Endodermal cell (in vitro differentiated cells): ENCODE measurements around the gene CLEC6A. TPM values are rescaled to one million over a fixed set of nuclear protein-coding genes. Genes with fewer than 3 reads are reported as not detected.

Experiments used
- DNase-seq: peaks from one replicate; pipeline ENCODE4 v3.0.0-alpha.2; 2017
- H3K27ac ChIP-seq: 2 replicates; pipeline ENCODE4 v1.5.1; 2013; ENCODE audit warnings: mild to moderate bottlenecking, low read depth, low read length, moderate library complexity
- H3K27me3 ChIP-seq: 2 replicates; pipeline ENCODE4 v1.6.1; 2013; ENCODE audit warnings: mild to moderate bottlenecking, low read length, moderate library complexity; ENCODE audit not compliant: insufficient read depth, control insufficient read depth, poor library complexity, severe bottlenecking
- H3K36me3 ChIP-seq: 2 replicates; pipeline ENCODE4 v1.7.0; 2013; ENCODE audit warnings: mild to moderate bottlenecking, low read length, moderate library complexity; ENCODE audit not compliant: control insufficient read depth, insufficient read depth
- H3K4me1 ChIP-seq: one replicate; pipeline ENCODE4 v1.7.0; 2013; ENCODE audit warnings: low read length; ENCODE audit not compliant: control insufficient read depth, insufficient read depth
- H3K4me3 ChIP-seq: 2 replicates; pipeline ENCODE4 v1.5.1; 2013; ENCODE audit warnings: mild to moderate bottlenecking, low read length, moderate library complexity
- H3K9ac ChIP-seq: 2 replicates; pipeline ENCODE4 v1.6.1; 2013; ENCODE audit warnings: mild to moderate bottlenecking, low read length, moderate library complexity; ENCODE audit not compliant: poor library complexity, severe bottlenecking; ENCODE audit errors: extremely low read depth
- H3K9me3 ChIP-seq: 2 replicates; pipeline ENCODE4 v1.6.1; 2013; ENCODE audit warnings: mild to moderate bottlenecking, low read length, moderate library complexity; ENCODE audit not compliant: control insufficient read depth
- H3K27ac Mint-ChIP-seq: 2 replicates; pipeline ENCODE4 v1.8.0; 2020; ENCODE audit warnings: mixed read lengths
- H3K27me3 Mint-ChIP-seq: 2 replicates; pipeline ENCODE4 v1.8.0; 2021; ENCODE audit warnings: mild to moderate bottlenecking, mixed read lengths; ENCODE audit not compliant: insufficient read depth
- H3K36me3 Mint-ChIP-seq: 2 replicates; pipeline ENCODE4 v1.8.0; 2020; ENCODE audit warnings: low read depth, mixed read lengths
- H3K4me1 Mint-ChIP-seq: 2 replicates; pipeline ENCODE4 v1.8.0; 2020; ENCODE audit warnings: mixed read lengths
- H3K4me3 Mint-ChIP-seq: 2 replicates; pipeline ENCODE4 v1.8.0; 2020; ENCODE audit warnings: mild to moderate bottlenecking, moderate library complexity, mixed read lengths
- H3K9me3 Mint-ChIP-seq: 2 replicates; pipeline ENCODE4 v1.8.0; 2020; ENCODE audit warnings: mild to moderate bottlenecking, mixed read lengths
- CTCF ChIP-seq: fragments of 200-600 bp; sonication (generic); conservative IDR thresholded peaks from 2 replicates; pipeline ENCODE4 v1.5.0; 2021; ENCODE audit warnings: antibody characterized with exemption, mild to moderate bottlenecking
- WGBS, 2 experiments: methylation state at CpG; one replicate each; pipeline versions ENCODE4 v1.1.5 to v1.1.7; 2013; ENCODE audit warnings: missing lambda C conversion rate in 2 of 2, mixed read lengths in 1 of 2; ENCODE audit not compliant: insufficient coverage in 1 of 2, insufficient read length in 1 of 2; 5-methylcytosine and 5-hydroxymethylcytosine counted together
- total RNA-seq, 2 donors: library from RNA; stranded (reverse); fragmentation: NEBNext Ultra II Directional in 1 of 2; extraction: Animal tissue kit (Norgen Biotek cat#: 25700) in 1 of 2; gene quantifications; 2 replicates in 1 of 2; 3 replicates in 1 of 2; pipeline ENCODE4 v1.2.1, GENCODE V29; 2021

The CLEC6A gene
- total RNA-seq, 2 donors from 2014 or later: 0.20 TPM; not detected in 1

GRCh38 chr12:8452036-8452435 is 3.7 kb upstream of the CLEC6A start:
- no peaks in the 10 kb centered on the region for H3K9me3 Mint-ChIP-seq
- no peaks in the 10 kb centered on the region for H3K36me3 Mint-ChIP-seq
- H3K4me3 Mint-ChIP-seq: no peak overlapping the region
- no peak overlapping the region for H3K27ac Mint-ChIP-seq
- H3K27me3 Mint-ChIP-seq: no peaks in the 10 kb centered on the region
- H3K9ac ChIP-seq: no peak overlapping the region
- H3K4me1 Mint-ChIP-seq: peaks cover 19% of the 10 kb centered on the region
- DNase-seq: no peak
- H3K9me3 ChIP-seq: no peaks in the 10 kb centered on the region
- TF ChIP-seq CTCF: no peak
- 98 to 100% methylated on average over 1 to 12 of the region's 12 CpGs for WGBS, 2 experiments
- H3K27ac ChIP-seq: no peak overlapping the region
- H3K36me3 ChIP-seq: no peaks in the 10 kb centered on the region
- no peak overlapping the region for H3K4me3 ChIP-seq
- no peaks in the 10 kb centered on the region for H3K27me3 ChIP-seq
- H3K4me1 ChIP-seq: no peaks in the 10 kb centered on the region

GRCh38 chr12:8453021-8453513 is 2.7 kb upstream of the CLEC6A start:
- H3K9me3 Mint-ChIP-seq: no peaks in the 10 kb centered on the region
- no peak for TF ChIP-seq CTCF
- no peak overlapping the region for H3K27ac Mint-ChIP-seq
- no peaks in the 10 kb centered on the region for H3K27me3 Mint-ChIP-seq
- no peak overlapping the region for H3K27ac ChIP-seq
- DNase-seq: peak; percentile 64
- no peaks in the 10 kb centered on the region for H3K27me3 ChIP-seq
- no peaks in the 10 kb centered on the region for H3K36me3 Mint-ChIP-seq
- H3K4me1 Mint-ChIP-seq: peaks cover 24% of the 10 kb centered on the region
- no peak overlapping the region for H3K9ac ChIP-seq
- 62 to 91% methylated on average over 1 to 4 of the region's 4 CpGs for WGBS, 2 experiments
- H3K9me3 ChIP-seq: no peaks in the 10 kb centered on the region
- no peaks in the 10 kb centered on the region for H3K4me1 ChIP-seq
- H3K36me3 ChIP-seq: no peaks in the 10 kb centered on the region
- no peak overlapping the region for H3K4me3 ChIP-seq
- no peak overlapping the region for H3K4me3 Mint-ChIP-seq

GRCh38 chr12:8453796-8454195 is 2.0 kb upstream of the CLEC6A start:
- Histone ChIP-seq H3K36me3 (no peaks in the 10 kb centered on the region), H3K4me1 (no peaks in the 10 kb centered on the region), H3K9ac (no peak overlapping the region), H3K9me3 (no peaks in the 10 kb centered on the region), H3K27ac (no peak overlapping the region), H3K4me3 (no peak overlapping the region), H3K27me3 (no peaks in the 10 kb centered on the region)
- H3K9me3 Mint-ChIP-seq: no peaks in the 10 kb centered on the region
- peak overlapping the region; percentile 71 for H3K27ac Mint-ChIP-seq
- DNase-seq: no peak
- peaks cover 25% of the 10 kb centered on the region for H3K4me1 Mint-ChIP-seq
- no peaks in the 10 kb centered on the region for H3K36me3 Mint-ChIP-seq
- no peak overlapping the region for H3K4me3 Mint-ChIP-seq
- H3K27me3 Mint-ChIP-seq: no peaks in the 10 kb centered on the region
- 58 to 67% methylated on average over 1 of the region's 1 CpG for WGBS, 2 experiments
- TF ChIP-seq CTCF: no peak
